Loucy (cell line): ENCODE data around the gene RAB6B.

ENCODE experiments used
- EZH2phosphoT487 ChIP-seq: fragments of 200-600 bp; IDR thresholded peaks from 2 replicates; pipeline ENCODE4 v1.6.1; 2018; ENCODE audit warnings: antibody characterized with exemption, mild to moderate bottlenecking, moderate library complexity, borderline replicate concordance
- TF ChIP-seq, protein P1 (sequence below): fragments of 200-600 bp; sonication (generic); conservative IDR thresholded peaks from 2 replicates; pipeline ENCODE4 v1.5.1; 2014; ENCODE audit warnings: mild to moderate bottlenecking, antibody characterized with exemption, low read length

DNA sequence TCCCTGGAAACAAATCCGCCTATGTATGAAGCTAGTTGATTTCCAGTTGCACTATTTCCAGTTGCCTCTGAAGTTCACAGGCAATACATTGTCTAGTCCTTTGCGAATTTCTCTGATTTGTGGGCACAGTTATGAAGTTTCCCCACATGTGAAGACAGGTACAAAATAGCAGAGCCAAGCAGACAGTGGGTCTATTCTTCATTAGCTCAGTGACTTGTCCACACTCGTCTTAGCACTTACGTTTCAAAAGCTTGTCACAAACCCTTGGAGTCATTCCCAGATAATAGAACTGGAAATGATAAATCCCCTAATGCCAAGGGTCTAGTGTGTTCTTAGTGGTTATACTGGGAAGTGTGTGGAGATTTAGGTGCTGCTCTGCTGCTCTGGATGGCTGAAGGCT is 75.6 kb downstream of the RAB6B start:
- TF ChIP-seq, protein P1, sequence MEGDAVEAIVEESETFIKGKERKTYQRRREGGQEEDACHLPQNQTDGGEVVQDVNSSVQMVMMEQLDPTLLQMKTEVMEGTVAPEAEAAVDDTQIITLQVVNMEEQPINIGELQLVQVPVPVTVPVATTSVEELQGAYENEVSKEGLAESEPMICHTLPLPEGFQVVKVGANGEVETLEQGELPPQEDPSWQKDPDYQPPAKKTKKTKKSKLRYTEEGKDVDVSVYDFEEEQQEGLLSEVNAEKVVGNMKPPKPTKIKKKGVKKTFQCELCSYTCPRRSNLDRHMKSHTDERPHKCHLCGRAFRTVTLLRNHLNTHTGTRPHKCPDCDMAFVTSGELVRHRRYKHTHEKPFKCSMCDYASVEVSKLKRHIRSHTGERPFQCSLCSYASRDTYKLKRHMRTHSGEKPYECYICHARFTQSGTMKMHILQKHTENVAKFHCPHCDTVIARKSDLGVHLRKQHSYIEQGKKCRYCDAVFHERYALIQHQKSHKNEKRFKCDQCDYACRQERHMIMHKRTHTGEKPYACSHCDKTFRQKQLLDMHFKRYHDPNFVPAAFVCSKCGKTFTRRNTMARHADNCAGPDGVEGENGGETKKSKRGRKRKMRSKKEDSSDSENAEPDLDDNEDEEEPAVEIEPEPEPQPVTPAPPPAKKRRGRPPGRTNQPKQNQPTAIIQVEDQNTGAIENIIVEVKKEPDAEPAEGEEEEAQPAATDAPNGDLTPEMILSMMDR: no peak
- no peak for TF ChIP-seq EZH2phosphoT487
